Esophagus (tissue), 2 donors: ENCODE results near the gene EXT2. TPM values are rescaled to one million over a fixed set of nuclear protein-coding genes. Genes with fewer than 3 reads are reported as not detected.

Experiments
- H3K27ac ChIP-seq, 2 donors: one replicate each; pipeline ENCODE4 v1.5.1; 2013; ENCODE audit warnings: low read depth in 2 of 2, mild to moderate bottlenecking in 2 of 2, inconsistent platforms in 1 of 2, low read length in 1 of 2, moderate library complexity in 1 of 2
- H3K27me3 ChIP-seq, 2 donors: one replicate each; pipeline ENCODE4 v1.6.1; 2013; ENCODE audit warnings: low read length in 2 of 2, control low read depth in 1 of 2, mild to moderate bottlenecking in 1 of 2; ENCODE audit not compliant: insufficient read depth in 2 of 2, control insufficient read depth in 1 of 2
- H3K36me3 ChIP-seq, 2 donors: one replicate each; pipeline ENCODE4 v1.6.1; 2013; ENCODE audit warnings: low read length in 1 of 2; ENCODE audit not compliant: control insufficient read depth in 2 of 2, insufficient read depth in 2 of 2
- H3K4me1 ChIP-seq, 2 donors: one replicate each; pipeline ENCODE4 v1.6.1; 2013; ENCODE audit warnings: low read length in 1 of 2; ENCODE audit not compliant: control insufficient read depth in 2 of 2, insufficient read depth in 2 of 2
- H3K4me3 ChIP-seq, 2 donors: one replicate each; pipeline ENCODE4 v1.5.1; 2013; ENCODE audit warnings: low read length in 2 of 2, mild to moderate bottlenecking in 2 of 2, low read depth in 1 of 2, moderate library complexity in 1 of 2
- H3K9me3 ChIP-seq, 2 donors: one replicate each; pipeline ENCODE4 v1.6.1; 2013; ENCODE audit warnings: mild to moderate bottlenecking in 2 of 2, low read depth in 1 of 2, low read length in 1 of 2, moderate library complexity in 1 of 2; ENCODE audit not compliant: control insufficient read depth in 2 of 2, insufficient read depth in 1 of 2
- WGBS, 2 donors: extraction: QIAGEN DNeasy Blood & Tissue Kit; methylation state at CpG; one replicate each; pipeline ENCODE4 v1.1.7; 2013; 5-methylcytosine and 5-hydroxymethylcytosine counted together
- polyA plus RNA-seq, 2 donors: library from polyadenylated mRNA; stranded (reverse); fragments of 200-250 nt; gene quantifications; one replicate each; pipeline ENCODE4 v1.2.3, GENCODE V29; 2013
- donor health status: healthy with polysubstance abuse.
- donor health status: Bipolar disorder and iron deficiency.

Gene EXT2
- polyA plus RNA-seq, 2 donors: 13.5 to 16.4 TPM

- no peaks in the 10 kb centered on the region for H3K9me3 ChIP-seq
- no peaks in the 10 kb centered on the region for H3K27me3 ChIP-seq
- WGBS, 2 donors: 57 to 66% methylated on average over 2 of the region's 2 CpGs
- H3K4me1 ChIP-seq: peaks cover 0 to 6% of the 10 kb centered on the region in 2 donors
- H3K27ac ChIP-seq: no peak overlapping the region
- no peaks in the 10 kb centered on the region for H3K36me3 ChIP-seq
- no peak overlapping the region for H3K4me3 ChIP-seq
These were observed 2.3 kb downstream of the EXT2 start for GRCh38 chr11:44097821-44098220.

GRCh38 chr11:44101098-44101497 lies 5.6 kb downstream of the EXT2 start:
- Histone ChIP-seq H3K4me1 (peaks cover 0 to 5% of the 10 kb centered on the region in 2 donors), H3K36me3 (no peaks in the 10 kb centered on the region), H3K9me3 (no peaks in the 10 kb centered on the region), H3K4me3 (no peak overlapping the region), H3K27ac (no peak overlapping the region), H3K27me3 (no peaks in the 10 kb centered on the region)
- WGBS, 2 donors: 93% methylated on average over 2 of the region's 2 CpGs

GRCh38 chr11:44104481-44105294 lies 9.2 kb downstream of the EXT2 start:
- no peaks in the 10 kb centered on the region for H3K9me3 ChIP-seq
- 88 to 91% methylated on average over 5 of the region's 5 CpGs for WGBS, 2 donors
- no peaks in the 10 kb centered on the region for H3K4me1 ChIP-seq
- no peak overlapping the region for H3K27ac ChIP-seq
- no peaks in the 10 kb centered on the region for H3K27me3 ChIP-seq
- H3K36me3 ChIP-seq: peaks cover 0 to 8% of the 10 kb centered on the region in 2 donors
- no peak overlapping the region for H3K4me3 ChIP-seq

GRCh38 chr11:44108260-44108659 lies 12.8 kb downstream of the EXT2 start:
- H3K27ac ChIP-seq: no peak overlapping the region
- no peak overlapping the region for H3K4me3 ChIP-seq
- H3K4me1 ChIP-seq: no peaks in the 10 kb centered on the region
- H3K27me3 ChIP-seq: no peaks in the 10 kb centered on the region
- H3K36me3 ChIP-seq: peaks cover 0 to 8% of the 10 kb centered on the region in 2 donors
- no peaks in the 10 kb centered on the region for H3K9me3 ChIP-seq
- 93 to 95% methylated on average over 6 of the region's 6 CpGs for WGBS, 2 donors

GRCh38 chr11:44110231-44110679 lies 14.8 kb downstream of the EXT2 start:
- Histone ChIP-seq H3K4me3 (no peak overlapping the region), H3K27me3 (no peaks in the 10 kb centered on the region), H3K27ac (no peak overlapping the region), H3K36me3 (peaks cover 0 to 19% of the 10 kb centered on the region in 2 donors), H3K9me3 (no peaks in the 10 kb centered on the region), H3K4me1 (no peaks in the 10 kb centered on the region)
- 7 to 9% methylated on average over 4 of the region's 4 CpGs for WGBS, 2 donors

- Histone ChIP-seq H3K9me3 (no peaks in the 10 kb centered on the region), H3K4me3 (no peak overlapping the region), H3K27ac (no peak overlapping the region), H3K27me3 (no peaks in the 10 kb centered on the region), H3K4me1 (no peaks in the 10 kb centered on the region), H3K36me3 (peaks cover 0 to 19% of the 10 kb centered on the region in 2 donors)
- 61 to 69% methylated on average over 7 of the region's 7 CpGs for WGBS, 2 donors
These were observed 16.8 kb downstream of the EXT2 start for GRCh38 chr11:44112091-44112821.

- H3K4me1 ChIP-seq: no peaks in the 10 kb centered on the region
- no peaks in the 10 kb centered on the region for H3K9me3 ChIP-seq
- no peaks in the 10 kb centered on the region for H3K27me3 ChIP-seq
- H3K27ac ChIP-seq: no peak overlapping the region
- no peak overlapping the region for H3K4me3 ChIP-seq
- peaks cover 0 to 14% of the 10 kb centered on the region in 2 donors for H3K36me3 ChIP-seq
- WGBS, 2 donors: 89% methylated on average over 3 of the region's 3 CpGs
These were observed 17.5 kb downstream of the EXT2 start for GRCh38 chr11:44113018-44113417.

GRCh38 chr11:44113572-44113971 lies 18.1 kb downstream of the EXT2 start:
- Histone ChIP-seq H3K27me3 (no peaks in the 10 kb centered on the region), H3K4me1 (no peaks in the 10 kb centered on the region), H3K9me3 (no peaks in the 10 kb centered on the region), H3K27ac (no peak overlapping the region), H3K4me3 (no peak overlapping the region), H3K36me3 (peaks cover 0 to 11% of the 10 kb centered on the region in 2 donors)
- WGBS, 2 donors: 91 to 93% methylated on average over 3 of the region's 3 CpGs

GRCh38 chr11:44116234-44116830 lies 20.9 kb downstream of the EXT2 start:
- H3K9me3 ChIP-seq: no peaks in the 10 kb centered on the region
- no peaks in the 10 kb centered on the region for H3K4me1 ChIP-seq
- H3K27ac ChIP-seq: no peak overlapping the region
- H3K36me3 ChIP-seq: peaks cover 3 to 16% of the 10 kb centered on the region in 2 donors
- H3K27me3 ChIP-seq: no peaks in the 10 kb centered on the region
- no peak overlapping the region for H3K4me3 ChIP-seq
- 69 to 88% methylated on average over 3 of the region's 3 CpGs for WGBS, 2 donors
